ENCODE measurements around the gene SLC4A8.

- TF ChIP-seq CTCF (optimal IDR thresholded peaks at IDR 0.05 in 1 of 3, IDR thresholded peaks at IDR 0.05 in 1 of 3, conservative IDR thresholded peaks at IDR 0.05 in 1 of 3; ENCODE audit: extremely low read depth in 1 of 3, insufficient read depth in 2 of 3, low read length in 3 of 3), result no peak
- no peak for TF ChIP-seq EZH2 (IDR thresholded peaks at IDR 0.05; ENCODE audit: low read length)
Observed at GRCh38 chr12:51473947-51474346, 49.3 kb downstream of the SLC4A8 start.
